EL (cell line): ENCODE data around the gene SHOC1.
A peak's percentile ranks its signal among the peaks of the same experiment; 100 is the strongest.
"Not testable (repeated sequence)": the region's sequence is repeated elsewhere in the genome, so short reads cannot be mapped to it uniquely, and the experiment has no call there.

Source experiments
- DNase-seq: peaks from one replicate; pipeline ENCODE4 v3.0.0-alpha.2; 2016

The SHOC1 gene

DNA sequence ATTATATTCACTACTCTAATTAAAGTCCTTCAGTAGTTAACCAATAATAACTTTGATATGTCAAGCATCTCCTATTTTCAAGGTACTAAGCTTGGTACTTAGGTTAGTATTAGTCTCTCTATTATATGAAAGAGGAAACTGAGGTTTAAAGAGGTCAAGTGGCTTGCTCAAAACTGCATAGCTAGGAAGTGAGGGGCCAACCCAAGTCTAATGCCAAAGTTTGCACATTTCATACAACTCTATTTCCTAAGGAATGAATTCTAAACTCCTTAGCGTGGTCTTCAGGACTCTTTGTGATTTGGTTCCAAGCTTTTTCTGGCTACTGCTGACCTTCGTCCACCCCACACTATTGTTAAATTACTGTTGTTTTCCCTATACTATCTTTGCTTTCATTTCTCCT is 9.9 kb upstream of the SHOC1 start:
- no peak for DNase-seq

DNA sequence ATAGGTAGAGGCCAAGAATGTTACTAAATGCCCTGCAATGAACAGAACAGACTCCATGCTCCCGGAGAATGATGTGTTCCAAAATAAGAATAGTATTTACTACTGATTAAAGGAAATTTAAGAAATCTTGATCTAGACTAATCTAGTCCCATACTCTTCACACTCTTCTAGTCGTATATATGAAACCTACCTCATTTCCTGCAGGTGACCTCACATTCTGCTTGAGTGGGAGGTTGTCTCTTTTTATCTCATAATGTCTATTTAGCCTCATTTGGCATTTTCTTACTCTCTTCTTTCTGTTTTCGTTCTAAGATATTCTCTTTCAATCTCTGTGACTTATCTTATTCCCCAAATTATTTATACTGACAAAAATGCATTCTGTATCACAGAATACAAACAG is 9.2 kb upstream of the SHOC1 start:
- no peak for DNase-seq

DNA sequence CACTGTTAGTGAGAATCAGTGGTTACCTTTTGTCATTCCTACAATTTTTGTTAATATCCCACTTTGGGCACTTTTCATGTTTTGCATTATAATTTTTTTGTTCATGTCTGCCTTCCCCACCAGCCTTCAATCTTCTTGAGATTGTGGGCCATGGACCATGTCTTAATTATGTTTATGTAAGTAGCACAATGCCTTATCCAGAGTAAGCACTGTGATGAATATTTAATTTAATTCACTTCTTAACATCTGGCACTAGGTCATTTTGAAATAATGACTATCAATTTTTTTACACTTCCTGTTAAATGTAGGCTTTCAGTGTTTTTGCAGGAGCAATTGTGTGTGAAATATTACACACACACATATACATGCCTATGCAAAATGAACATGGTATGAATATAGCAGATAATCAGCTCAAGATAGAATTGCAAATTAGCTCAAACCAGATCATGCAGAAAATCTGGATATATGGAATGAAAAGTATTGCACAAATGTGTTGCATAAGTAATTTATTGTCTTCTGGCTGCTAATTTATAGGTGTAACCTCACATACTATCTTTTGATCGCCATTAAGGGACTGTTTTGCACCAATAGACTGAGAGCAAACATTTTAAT is 5.3 kb upstream of the SHOC1 start:
- DNase-seq, result no peak

DNA sequence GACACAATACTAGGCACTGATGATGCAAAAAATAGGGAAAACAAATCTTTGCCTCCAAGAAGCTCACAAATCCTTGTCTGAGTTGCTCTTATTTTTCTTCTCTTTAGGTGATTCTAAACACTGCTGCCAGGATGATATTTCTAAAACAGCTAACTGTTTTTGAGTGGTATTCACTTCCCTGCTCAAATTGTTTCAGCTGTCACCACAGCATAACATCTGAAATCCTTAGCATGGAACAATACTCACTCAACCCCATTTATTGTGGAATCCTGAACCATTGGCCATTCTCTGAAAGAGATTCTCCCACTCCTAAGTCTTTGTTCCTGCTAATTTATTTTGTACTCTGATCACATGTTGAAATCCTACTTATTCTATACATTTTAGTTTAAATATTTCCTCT is 4.8 kb upstream of the SHOC1 start:
- DNase-seq, result no peak

DNA sequence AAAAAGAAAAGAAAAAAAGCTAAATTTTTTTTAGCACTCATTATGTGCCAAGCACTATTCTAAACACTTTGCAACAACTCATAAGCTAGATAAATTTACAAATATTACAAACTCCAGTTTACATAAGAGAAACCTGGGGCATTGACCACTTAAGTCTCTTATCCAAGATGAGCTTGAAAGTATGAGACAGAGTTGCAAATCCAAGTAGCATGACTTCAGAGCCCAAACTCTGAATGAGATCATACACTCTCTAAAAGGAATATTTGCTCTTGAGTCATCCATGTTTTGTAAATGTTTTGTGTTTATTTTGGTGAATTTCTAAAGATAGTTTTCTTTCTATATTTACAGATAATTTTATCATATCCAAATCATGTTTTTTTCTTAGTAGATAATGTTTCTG is 4.0 kb upstream of the SHOC1 start:
- peak; percentile 56 for DNase-seq

DNA sequence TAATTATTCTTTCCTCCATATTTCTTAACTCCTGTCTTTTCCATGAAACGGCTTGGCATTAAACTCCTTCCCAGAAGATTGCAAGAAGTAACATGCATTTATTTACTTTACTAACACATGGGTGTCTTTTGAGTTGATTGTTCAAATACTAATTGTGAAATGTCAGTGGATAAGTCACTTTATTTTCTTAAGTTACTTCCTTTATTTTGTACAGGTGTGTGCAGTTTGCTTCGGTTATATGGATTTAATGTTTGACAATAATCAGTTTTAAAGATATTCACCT is 761 bp upstream of the SHOC1 start:
- no peak for DNase-seq

DNA sequence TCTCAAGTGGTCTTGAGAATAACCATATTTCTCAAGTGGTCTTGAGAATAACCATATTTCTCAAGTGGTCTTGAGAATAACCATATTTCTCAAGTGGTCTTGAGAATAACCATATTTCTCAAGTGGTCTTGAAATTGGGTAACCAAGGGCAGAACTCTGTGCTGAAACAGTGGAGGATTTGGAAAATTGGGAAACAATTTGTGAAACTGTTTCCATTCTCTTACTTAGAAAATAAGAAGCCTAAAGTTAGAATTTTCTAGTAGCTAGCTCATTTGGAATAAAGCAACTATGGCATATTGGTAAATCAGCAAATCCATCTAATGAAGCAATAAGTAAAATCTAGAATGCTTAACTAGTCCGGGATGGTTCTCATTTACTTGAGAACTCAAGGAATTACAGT is 2.9 kb downstream of the SHOC1 start:
- DNase-seq, result not testable (repeated sequence)

DNA sequence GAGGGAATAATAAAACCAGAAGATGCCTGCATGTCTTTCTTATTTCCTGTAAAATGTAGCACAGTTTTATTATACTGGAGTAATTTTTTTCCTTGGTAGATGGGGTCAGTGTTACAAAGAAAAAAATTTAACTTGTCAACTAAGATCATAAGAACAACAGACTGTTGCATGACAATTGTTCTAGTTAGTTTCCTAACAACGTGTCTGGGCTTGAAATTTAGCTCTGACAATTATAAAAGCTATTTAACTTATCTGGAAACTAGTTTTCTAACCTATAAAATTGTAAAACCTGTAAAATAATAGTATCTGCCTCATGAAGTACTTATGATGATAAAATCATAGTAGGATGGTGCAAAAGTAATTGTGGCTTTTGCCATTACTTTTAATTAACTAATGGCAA is 4.9 kb downstream of the SHOC1 start:
- no peak for DNase-seq

DNA sequence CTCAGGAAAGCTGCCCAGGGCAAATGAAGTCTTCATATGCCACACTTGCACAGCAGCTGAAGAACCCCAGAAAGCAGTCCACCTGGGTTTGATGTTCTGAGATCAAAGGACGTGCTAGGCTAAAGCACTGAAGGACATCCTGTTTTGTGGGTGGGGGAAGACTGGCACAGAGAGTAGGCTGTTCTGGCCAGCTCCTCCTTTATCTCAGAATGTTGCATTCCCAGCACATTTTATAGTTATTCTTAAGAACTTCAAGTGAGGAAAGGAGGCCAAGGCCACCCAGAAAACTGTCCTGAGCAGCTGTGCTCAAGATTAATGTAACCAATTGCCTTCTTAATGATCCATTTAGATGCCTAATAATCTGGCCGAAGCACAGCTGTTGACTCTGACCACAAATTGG is 10.9 kb downstream of the SHOC1 start:
- no peak for DNase-seq

DNA sequence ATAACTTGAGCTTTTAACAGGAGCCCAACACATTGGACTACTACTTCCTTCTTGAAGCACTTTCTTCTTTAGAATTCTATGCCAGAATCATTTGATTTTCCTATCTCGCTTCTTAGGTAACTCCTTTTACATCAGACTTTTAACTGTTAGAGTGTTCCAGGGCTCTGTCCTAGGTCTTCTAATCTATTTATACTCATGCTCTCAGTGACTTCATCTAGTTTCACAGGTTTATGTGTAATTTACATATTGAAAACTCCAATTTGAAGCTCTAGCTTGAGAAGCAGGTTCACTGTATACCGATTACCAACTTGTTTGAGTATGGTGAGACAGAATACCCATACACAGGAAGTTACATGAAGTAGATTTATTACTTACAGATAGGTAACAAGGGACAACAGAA is 11.3 kb downstream of the SHOC1 start:
- DNase-seq, result no peak

DNA sequence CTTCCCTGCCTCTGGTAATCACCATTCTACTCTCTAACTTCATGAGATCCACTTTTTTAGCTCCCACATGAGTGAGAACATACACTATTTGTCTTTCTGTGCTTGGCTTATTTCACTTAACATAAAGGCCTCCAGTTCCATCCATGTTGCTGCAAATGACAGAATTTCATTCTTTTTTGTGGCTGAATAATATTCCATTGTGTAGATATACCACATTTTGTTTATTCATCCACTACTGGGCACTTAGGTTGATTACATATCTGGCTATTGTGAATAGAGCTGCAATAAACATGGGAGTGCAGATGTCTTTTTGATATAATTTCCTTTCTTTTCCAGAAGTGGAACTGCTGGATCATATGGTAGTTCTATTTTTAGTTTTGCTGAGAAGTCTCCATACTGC is 28.7 kb downstream of the SHOC1 start:
- DNase-seq, result no peak

DNA sequence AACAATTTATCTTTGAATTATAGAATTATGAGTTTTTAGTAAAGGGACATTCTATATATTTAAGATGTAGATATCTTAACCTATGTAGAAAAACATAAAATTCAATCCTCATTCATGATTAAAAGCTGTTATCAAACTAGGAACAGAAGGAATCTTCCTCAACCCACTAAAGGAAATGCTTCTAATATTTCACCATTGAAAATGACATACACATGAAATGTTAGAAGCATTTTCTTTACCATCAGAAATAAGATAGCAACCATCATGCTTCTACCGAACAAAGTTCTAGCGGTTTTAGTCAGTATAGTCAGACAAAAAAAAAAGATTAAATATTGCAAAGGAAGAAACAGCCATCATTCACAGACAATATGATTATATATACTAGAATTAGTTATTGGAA is 32.2 kb downstream of the SHOC1 start:
- DNase-seq, result no peak

DNA sequence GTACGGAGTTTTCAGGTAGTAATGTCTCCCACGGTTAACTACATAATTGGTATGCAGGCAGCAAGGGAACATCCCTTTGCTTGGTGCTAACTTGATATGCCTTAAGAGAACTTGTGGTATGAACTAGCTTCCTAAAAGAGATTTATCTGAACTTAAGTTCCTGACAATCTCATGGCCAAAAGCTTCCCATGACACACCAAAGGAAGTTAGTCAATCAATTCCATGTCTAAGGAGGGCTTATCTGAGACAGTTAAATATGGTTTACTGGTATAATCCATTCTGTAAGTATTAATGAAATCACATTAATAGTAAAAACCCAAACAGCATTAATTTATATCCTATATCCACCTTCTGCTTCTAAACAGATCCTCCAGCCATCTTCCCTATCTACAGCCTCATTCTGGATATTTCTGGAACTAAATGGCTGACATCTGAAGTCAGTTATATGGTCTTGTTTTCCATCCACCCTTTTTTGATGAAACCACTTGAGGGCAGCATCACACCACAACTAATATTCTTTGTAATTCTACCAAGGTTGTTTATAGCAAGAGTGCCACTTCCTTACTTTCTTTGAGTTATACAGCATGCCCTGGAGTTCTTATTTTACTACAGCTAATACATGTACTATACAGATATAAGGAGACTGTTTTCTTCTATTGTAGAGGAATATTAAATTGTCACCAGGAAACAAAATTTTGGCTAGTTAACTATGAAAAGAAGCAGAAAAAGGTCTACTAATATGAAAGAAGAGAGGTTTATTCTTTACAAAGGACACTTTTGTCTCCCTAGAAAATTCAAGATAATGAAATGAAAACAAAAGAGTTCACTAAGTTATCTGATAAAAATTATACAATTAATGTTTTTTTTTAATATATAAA is 34.7 kb downstream of the SHOC1 start:
- peak; percentile 87 for DNase-seq

DNA sequence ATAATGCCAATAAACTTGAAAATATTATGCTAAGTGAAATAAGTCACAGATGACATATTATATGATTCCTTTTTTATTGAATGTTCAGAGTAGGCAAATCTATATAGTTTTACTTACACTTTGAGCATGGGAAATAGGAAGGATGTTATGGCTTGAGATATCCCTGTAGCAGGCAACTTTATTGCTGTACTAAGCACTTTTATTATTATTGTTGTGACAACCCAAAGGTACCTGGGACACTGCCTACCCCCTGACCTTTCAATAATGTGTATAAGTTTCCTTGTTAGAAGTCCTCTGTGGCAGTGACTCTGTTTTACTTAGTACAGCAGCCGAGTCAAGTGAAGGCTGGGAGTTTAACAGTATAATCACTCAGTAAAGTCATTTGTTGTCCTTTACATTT is 39.9 kb downstream of the SHOC1 start:
- DNase-seq, result no peak

DNA sequence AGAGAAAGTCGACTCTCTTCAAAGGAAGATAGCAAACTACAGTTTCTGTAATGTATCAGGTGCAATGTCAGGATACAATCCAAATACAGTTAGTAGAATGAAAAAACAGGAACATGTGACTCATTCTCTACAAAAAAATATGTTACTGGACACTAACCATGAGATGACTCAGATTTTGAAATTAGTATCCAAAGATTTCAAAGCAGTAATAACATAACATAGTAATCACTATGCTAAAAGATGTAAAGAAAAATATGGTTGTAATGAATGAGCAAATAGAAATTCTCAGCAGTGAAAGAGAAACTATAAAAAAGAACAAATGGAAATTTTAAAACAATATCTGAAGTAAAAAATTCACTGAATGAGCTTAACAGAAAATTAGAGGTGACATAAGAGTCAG is 42.3 kb downstream of the SHOC1 start:
- peak; percentile 23 for DNase-seq
